ENCODE results near the gene RTN4RL1.

DNA sequence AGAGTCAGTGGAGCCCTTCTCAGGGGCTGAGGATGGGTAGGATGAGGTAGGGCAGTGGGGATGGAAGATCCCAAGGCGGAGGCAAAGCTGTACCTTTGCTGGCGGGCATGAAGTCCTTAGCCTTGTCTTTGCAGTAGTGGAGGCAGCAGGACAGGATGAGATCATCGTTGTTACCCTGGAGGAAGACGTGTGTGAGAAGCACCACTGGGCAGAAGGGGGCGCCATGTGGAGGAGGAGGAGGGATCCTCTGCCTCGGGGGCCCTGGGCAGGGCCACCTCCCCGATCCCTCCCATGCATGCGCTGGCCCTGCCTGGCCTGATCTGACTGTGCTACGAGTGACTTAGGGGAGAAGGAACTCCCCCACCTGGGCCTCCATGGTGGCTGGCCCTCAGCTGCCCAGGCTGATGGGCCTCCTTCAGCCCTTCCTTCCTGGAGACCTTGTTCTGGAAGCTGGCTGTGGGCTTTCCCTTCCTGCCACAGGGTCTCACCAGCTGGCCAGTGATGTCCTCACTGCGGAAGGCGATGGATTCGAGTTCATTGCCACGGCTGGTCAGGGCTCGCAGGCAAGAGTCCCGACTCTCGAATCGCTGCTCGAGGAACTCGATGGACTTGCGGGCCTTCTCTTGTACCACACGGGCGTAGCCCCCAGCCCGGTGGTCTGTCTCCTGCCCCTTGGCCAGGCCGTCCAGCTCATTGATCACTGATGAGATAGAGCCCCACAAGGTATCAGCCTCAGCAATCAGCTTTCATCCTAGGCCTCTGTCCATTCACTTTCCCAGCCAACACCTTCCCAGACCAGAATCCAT is 40.0 kb upstream of the RTN4RL1 start:
- TF ChIP-seq CEBPB (IDR thresholded peaks at IDR 0.05; ENCODE audit: low read depth, low read length) (no peak), SMC3 (IDR thresholded peaks at IDR 0.05; ENCODE audit: low read depth, low read length) (peak; percentile 45), POLR2A (IDR thresholded peaks at IDR 0.05; ENCODE audit: low read depth, low read length) (no peak), CHD1 (IDR thresholded peaks at IDR 0.05; ENCODE audit: low read depth, low read length) (no peak), MXI1 (IDR thresholded peaks at IDR 0.05; ENCODE audit: borderline replicate concordance, low read depth, low read length) (no peak), BHLHE40 (IDR thresholded peaks at IDR 0.05; ENCODE audit: low read depth, low read length) (no peak), MAZ (IDR thresholded peaks at IDR 0.05; ENCODE audit: borderline replicate concordance, low read depth, low read length) (peak; percentile 72), FOS (IDR thresholded peaks at IDR 0.05; ENCODE audit: low read depth, low read length) (no peak), RAD21 (IDR thresholded peaks at IDR 0.05; ENCODE audit: low read length) (peak; percentile 53)
- TF ChIP-seq, protein P1, sequence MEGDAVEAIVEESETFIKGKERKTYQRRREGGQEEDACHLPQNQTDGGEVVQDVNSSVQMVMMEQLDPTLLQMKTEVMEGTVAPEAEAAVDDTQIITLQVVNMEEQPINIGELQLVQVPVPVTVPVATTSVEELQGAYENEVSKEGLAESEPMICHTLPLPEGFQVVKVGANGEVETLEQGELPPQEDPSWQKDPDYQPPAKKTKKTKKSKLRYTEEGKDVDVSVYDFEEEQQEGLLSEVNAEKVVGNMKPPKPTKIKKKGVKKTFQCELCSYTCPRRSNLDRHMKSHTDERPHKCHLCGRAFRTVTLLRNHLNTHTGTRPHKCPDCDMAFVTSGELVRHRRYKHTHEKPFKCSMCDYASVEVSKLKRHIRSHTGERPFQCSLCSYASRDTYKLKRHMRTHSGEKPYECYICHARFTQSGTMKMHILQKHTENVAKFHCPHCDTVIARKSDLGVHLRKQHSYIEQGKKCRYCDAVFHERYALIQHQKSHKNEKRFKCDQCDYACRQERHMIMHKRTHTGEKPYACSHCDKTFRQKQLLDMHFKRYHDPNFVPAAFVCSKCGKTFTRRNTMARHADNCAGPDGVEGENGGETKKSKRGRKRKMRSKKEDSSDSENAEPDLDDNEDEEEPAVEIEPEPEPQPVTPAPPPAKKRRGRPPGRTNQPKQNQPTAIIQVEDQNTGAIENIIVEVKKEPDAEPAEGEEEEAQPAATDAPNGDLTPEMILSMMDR (conservative IDR thresholded peaks at IDR 0.05; ENCODE audit: low read depth, low read length): peak; percentile 60
- TF ChIP-seq, protein P2, sequence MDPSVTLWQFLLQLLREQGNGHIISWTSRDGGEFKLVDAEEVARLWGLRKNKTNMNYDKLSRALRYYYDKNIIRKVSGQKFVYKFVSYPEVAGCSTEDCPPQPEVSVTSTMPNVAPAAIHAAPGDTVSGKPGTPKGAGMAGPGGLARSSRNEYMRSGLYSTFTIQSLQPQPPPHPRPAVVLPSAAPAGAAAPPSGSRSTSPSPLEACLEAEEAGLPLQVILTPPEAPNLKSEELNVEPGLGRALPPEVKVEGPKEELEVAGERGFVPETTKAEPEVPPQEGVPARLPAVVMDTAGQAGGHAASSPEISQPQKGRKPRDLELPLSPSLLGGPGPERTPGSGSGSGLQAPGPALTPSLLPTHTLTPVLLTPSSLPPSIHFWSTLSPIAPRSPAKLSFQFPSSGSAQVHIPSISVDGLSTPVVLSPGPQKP (IDR thresholded peaks at IDR 0.05; ENCODE audit: borderline replicate concordance, low read depth, low read length): no peak
- TF ChIP-seq, protein P3, sequence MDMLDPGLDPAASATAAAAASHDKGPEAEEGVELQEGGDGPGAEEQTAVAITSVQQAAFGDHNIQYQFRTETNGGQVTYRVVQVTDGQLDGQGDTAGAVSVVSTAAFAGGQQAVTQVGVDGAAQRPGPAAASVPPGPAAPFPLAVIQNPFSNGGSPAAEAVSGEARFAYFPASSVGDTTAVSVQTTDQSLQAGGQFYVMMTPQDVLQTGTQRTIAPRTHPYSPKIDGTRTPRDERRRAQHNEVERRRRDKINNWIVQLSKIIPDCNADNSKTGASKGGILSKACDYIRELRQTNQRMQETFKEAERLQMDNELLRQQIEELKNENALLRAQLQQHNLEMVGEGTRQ (IDR thresholded peaks at IDR 0.05; ENCODE audit: low read depth, low read length): no peak
